PC-9 (cell line): Measurements from ENCODE around the gene PPP1R7. TPM values are rescaled to one million over a fixed set of nuclear protein-coding genes. Genes with fewer than 3 reads are reported as not detected.

Source experiments
- BruUV-seq: library from RNA; stranded (reverse); fragments of 400-500 nt; replicated peaks from 2 replicates; lab custom pipeline; 2021; lab: Mats Ljungman, UMichigan
- CTCF ChIA-PET: fragments of 300-600 bp; sonication (Branson Sonifier 250); formaldehyde crosslinking; loops from one replicate; lab custom pipeline; 2022; ENCODE audit warnings: antibody characterized with exemption; lab: Charles Lee
- POLR2A ChIA-PET: fragments of 300-600 bp; sonication (Branson Sonifier 250); formaldehyde crosslinking; loops from one replicate; lab custom pipeline; 2022; ENCODE audit warnings: antibody characterized with exemption; ENCODE audit not compliant: unreplicated experiment; lab: Charles Lee
- DNase-seq, 2 experiments: peaks; one replicate each; pipeline versions ENCODE4 v3.0.0 to v3.0.0-alpha.2; 2015 to 2022; ENCODE audit warnings: mixed read lengths in 1 of 2
- H2AFZ ChIP-seq: fragments of 200-600 bp; sonication (generic); 2 replicates; pipeline ENCODE4 v1.8.1; 2017; ENCODE audit warnings: antibody characterized with exemption
- H3F3A ChIP-seq: fragments of 200-600 bp; sonication (generic); 2 replicates; pipeline ENCODE4 v1.8.1; 2017; ENCODE audit warnings: antibody characterized with exemption, mild to moderate bottlenecking, low read depth; ENCODE audit not compliant: insufficient read depth
- H3K27ac ChIP-seq: fragments of 200-600 bp; sonication (generic); 2 replicates; pipeline ENCODE4 v1.6.1; 2016; ENCODE audit warnings: mixed run types
- H3K27me3 ChIP-seq: fragments of 200-600 bp; sonication (generic); 2 replicates; pipeline ENCODE4 v1.6.1; 2016; ENCODE audit warnings: low read depth, mixed run types; ENCODE audit not compliant: insufficient read depth
- H3K36me3 ChIP-seq: fragments of 200-600 bp; sonication (generic); 2 replicates; pipeline ENCODE4 v1.6.1; 2016; ENCODE audit warnings: low read depth, mixed run types
- H3K4me1 ChIP-seq: fragments of 200-600 bp; sonication (generic); replicated peaks from 2 replicates; pipeline ENCODE4 v1.6.1; 2016; ENCODE audit warnings: mixed run types; ENCODE audit not compliant: insufficient read depth
- H3K4me2 ChIP-seq: fragments of 200-600 bp; sonication (generic); 2 replicates; pipeline ENCODE4 v1.6.1; 2017; ENCODE audit warnings: mixed run types
- H3K4me3 ChIP-seq: fragments of 200-600 bp; sonication (generic); 2 replicates; pipeline ENCODE4 v1.6.1; 2016; ENCODE audit warnings: mixed run types
- H3K79me2 ChIP-seq: fragments of 200-600 bp; sonication (generic); 2 replicates; pipeline ENCODE4 v1.6.1; 2017; ENCODE audit warnings: low read depth, mixed run types
- H3K9me2 ChIP-seq: fragments of 200-600 bp; sonication (generic); 2 replicates; pipeline ENCODE4 v1.8.1; 2017; ENCODE audit warnings: mild to moderate bottlenecking; ENCODE audit not compliant: insufficient read depth
- H3K9me3 ChIP-seq: fragments of 200-600 bp; sonication (generic); 2 replicates; pipeline ENCODE4 v1.8.1; 2016; ENCODE audit warnings: low read depth; ENCODE audit not compliant: insufficient read depth
- H4K20me1 ChIP-seq: fragments of 200-600 bp; sonication (generic); 2 replicates; pipeline ENCODE4 v1.8.1; 2017; ENCODE audit not compliant: insufficient read depth
- CTCF ChIP-seq: fragments of 200-600 bp; sonication (generic); conservative IDR thresholded peaks from 2 replicates; pipeline ENCODE4 v1.6.1; 2017; ENCODE audit warnings: mixed run types, antibody characterized with exemption, mild to moderate bottlenecking, moderate library complexity
- EZH2 ChIP-seq: fragments of 200-600 bp; sonication (generic); IDR thresholded peaks from 2 replicates; pipeline ENCODE4 v1.8.0; 2017; ENCODE audit warnings: antibody characterized with exemption, low read depth
- intact Hi-C: fragments of 100-400 bp; cut with micrococcal nuclease; formaldehyde crosslinking; loops from one replicate; pipeline ENCODE4 v1.10.0; 2022; ENCODE audit not compliant: unreplicated experiment
- total RNA-seq: library from RNA; stranded (reverse); gene quantifications from 2 replicates; pipeline ENCODE4 v1.2.3, GENCODE V29; 2021

Gene PPP1R7
- total RNA-seq, 1 experiment from 2014 or later = 113 TPM

DNA sequence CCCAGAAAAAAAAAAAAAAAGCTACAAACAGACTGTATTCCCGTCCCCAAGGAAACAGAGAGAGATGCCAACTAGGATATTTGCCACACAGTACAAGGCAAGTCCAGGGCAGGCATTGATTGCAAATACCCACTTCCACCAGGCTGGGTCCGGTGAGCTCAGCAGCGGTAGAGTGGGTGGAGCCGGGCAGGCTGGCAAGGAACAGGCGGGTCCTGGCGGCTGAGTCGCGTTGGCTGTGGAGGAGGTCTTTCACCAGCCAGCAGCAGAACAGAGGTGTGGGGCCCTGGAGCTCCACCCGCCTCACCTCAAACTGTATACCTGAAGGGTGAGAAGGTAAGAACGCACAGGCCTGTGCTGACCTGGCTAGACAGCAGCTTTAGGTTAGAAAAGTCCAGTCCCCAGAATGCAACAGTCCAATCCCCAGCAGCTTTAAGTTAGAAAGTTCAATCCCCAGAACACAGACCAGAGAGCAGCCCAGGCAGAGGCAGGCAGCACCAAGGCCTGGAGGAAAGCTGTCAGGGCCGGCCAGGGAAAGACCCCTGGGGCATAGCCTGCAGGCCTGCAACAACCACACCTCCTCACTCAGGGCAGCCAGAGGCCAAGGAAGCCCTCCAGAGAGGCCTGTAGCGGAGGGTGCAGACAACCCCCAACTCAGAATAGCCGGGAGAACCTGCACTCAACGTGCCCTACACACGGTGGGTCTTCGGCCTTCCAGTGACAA is 26.3 kb upstream of the PPP1R7 start:
- DNase-seq = peak in 1 of 2 experiments; percentile 41
- no peak overlapping the region for H2AFZ ChIP-seq
- H3K9me3 ChIP-seq = no peaks in the 10 kb centered on the region; the same call in 1 of the 2 replicates
- H3K27ac ChIP-seq = no peak overlapping the region
- no peaks in the 10 kb centered on the region for H3K4me1 ChIP-seq
- H3K79me2 ChIP-seq = no peaks in the 10 kb centered on the region
- H4K20me1 ChIP-seq = no peaks in the 10 kb centered on the region
- ChIA-PET POLR2A (interaction anchor here (0.6 kb wide), 2 partner anchors 27 to 274 kb away, joined by 4 to 9 read pairs; no protein-coding TSS in a partner anchor), CTCF (no interaction called here)
- intact Hi-C loops = no loop called here
- H3K9me2 ChIP-seq = no peaks in the 10 kb centered on the region
- H3K4me3 ChIP-seq = no peak overlapping the region
- peaks cover 13% of the 10 kb centered on the region for H3K36me3 ChIP-seq
- no peak for TF ChIP-seq EZH2
- no peak for TF ChIP-seq CTCF
- BruUV-seq = no TSS peak
- H3K27me3 ChIP-seq = no peaks in the 10 kb centered on the region
- H3F3A ChIP-seq = no peaks in the 10 kb centered on the region; the same call in 1 of the 2 replicates
- H3K4me2 ChIP-seq = no peak overlapping the region

DNA sequence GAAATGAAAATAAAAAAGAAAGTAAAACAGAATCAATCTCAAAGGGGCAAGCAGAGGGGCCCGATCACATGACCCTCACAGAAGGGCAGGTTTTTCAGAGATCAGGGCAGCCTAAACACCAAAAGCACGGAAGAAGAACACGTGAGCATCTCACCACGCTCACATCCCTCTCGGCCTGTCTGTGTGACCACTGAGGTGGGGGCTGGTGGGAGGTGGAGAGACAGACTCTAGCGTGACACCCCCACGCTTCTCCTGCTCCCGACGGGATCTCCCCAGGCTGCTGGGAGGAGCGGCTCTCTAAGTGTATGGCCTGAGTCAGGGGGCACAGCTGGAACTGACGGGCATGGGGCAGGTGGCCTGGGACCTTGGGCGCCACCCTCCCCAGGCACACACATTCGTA is 24.6 kb upstream of the PPP1R7 start:
- no peak for TF ChIP-seq EZH2
- TF ChIP-seq CTCF = no peak
- H3F3A ChIP-seq = no peaks in the 10 kb centered on the region; the same call in 1 of the 2 replicates
- no peak overlapping the region for H3K4me2 ChIP-seq
- H3K4me1 ChIP-seq = no peaks in the 10 kb centered on the region
- H2AFZ ChIP-seq = no peak overlapping the region
- ChIA-PET POLR2A (no interaction called here), CTCF (no interaction called here)
- no peaks in the 10 kb centered on the region for H4K20me1 ChIP-seq
- no peaks in the 10 kb centered on the region for H3K9me2 ChIP-seq
- H3K36me3 ChIP-seq = peaks cover 9% of the 10 kb centered on the region
- DNase-seq = no peak
- H3K9me3 ChIP-seq = no peaks in the 10 kb centered on the region; the same call in 1 of the 2 replicates
- intact Hi-C loops = no loop called here
- no peaks in the 10 kb centered on the region for H3K79me2 ChIP-seq
- no peaks in the 10 kb centered on the region for H3K27me3 ChIP-seq
- no peak overlapping the region for H3K4me3 ChIP-seq
- no TSS peak for BruUV-seq
- H3K27ac ChIP-seq = no peak overlapping the region

- Histone ChIP-seq H3F3A (no peaks in the 10 kb centered on the region; the same call in 1 of the 2 replicates), H3K9me2 (no peaks in the 10 kb centered on the region), H3K9me3 (no peaks in the 10 kb centered on the region; the same call in 1 of the 2 replicates), H3K27ac (no peak overlapping the region), H3K4me1 (no peaks in the 10 kb centered on the region), H3K27me3 (no peaks in the 10 kb centered on the region), H3K4me2 (no peak overlapping the region), H3K79me2 (no peaks in the 10 kb centered on the region), H3K36me3 (peaks cover 3% of the 10 kb centered on the region), H3K4me3 (no peak overlapping the region), H4K20me1 (no peaks in the 10 kb centered on the region), H2AFZ (no peak overlapping the region)
- intact Hi-C loops = no loop called here
- no TSS peak for BruUV-seq
- no peak for TF ChIP-seq CTCF
- no peak for TF ChIP-seq EZH2
- DNase-seq = no peak
- ChIA-PET POLR2A (no interaction called here), CTCF (no interaction called here)
Measured at GRCh38 chr2:241126201-241126611, 24.1 kb upstream of the PPP1R7 start.
